ENCODE measurements around the gene DKK2.
"Not testable (repeated sequence)": the region's sequence is repeated elsewhere in the genome, so short reads cannot be mapped to it uniquely, and the experiment has no call there.

The DKK2 gene

DNA sequence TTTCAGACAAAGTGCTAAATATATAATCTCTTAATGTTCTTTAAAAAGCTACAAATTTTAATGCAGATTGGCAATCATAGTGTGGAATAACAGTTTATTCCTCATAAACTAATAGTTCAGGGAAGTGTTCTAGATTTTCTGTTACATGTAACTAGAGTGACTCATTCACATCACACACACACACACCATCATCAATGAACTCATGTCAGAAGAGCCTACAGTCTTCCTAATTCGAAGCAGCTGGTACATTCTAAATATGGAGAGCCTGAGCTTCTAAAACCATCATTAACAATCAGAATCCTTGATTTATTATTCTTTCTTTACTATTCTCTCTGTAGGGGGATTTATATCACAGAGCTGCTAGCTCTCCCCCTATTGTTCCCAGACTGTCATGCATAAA, 49.6 kb downstream of the DKK2 start:
- no peak for TF ChIP-seq ZNF274 (IDR thresholded peaks at IDR 0.05; ENCODE audit: low read depth, low read length)
- H3K4me3 ChIP-seq (ENCODE audit: low read length) = no peak overlapping the region

GRCh38 chr4:106985830-106986229, 50.3 kb downstream of the DKK2 start:
- H3K4me3 ChIP-seq (ENCODE audit: low read length) = no peak overlapping the region
- TF ChIP-seq ZNF274 (IDR thresholded peaks at IDR 0.05; ENCODE audit: low read depth, low read length) = no peak

DNA sequence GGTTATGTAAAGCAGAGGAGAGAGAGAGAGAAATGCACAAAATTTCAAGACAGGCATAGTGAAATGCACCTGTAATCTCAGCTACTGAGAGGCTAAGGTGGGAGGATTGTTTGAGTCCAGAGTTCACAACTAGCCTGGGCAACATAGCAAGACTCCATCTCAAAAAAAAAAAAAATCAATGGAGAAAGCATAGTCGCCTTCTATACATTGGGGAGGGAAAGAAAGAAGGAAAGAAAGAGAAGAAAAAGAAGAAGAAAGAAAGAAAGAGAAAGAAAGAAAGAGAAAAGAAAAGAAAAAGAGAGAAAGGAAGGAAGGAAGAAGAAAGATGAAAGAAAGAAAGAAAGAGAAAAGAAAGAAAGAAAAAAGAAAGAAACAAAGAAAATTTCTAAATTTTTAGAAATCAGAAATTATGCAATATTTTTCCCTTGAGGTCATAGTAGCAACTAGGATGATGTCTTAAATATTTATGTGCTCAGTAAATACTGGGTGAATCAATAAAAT, 53.4 kb downstream of the DKK2 start:
- no peak for TF ChIP-seq ZNF274 (IDR thresholded peaks at IDR 0.05; ENCODE audit: low read depth, low read length)

GRCh38 chr4:106981431-106981830, 54.7 kb downstream of the DKK2 start:
- no peak for TF ChIP-seq ZNF274 (IDR thresholded peaks at IDR 0.05; ENCODE audit: low read depth, low read length)
- H3K4me3 ChIP-seq (ENCODE audit: low read length) = no peak overlapping the region

More for the DNA sequence above, 53.4 kb downstream of the DKK2 start:
- no peak overlapping the region for H3K4me3 ChIP-seq (ENCODE audit: low read length)

DNA sequence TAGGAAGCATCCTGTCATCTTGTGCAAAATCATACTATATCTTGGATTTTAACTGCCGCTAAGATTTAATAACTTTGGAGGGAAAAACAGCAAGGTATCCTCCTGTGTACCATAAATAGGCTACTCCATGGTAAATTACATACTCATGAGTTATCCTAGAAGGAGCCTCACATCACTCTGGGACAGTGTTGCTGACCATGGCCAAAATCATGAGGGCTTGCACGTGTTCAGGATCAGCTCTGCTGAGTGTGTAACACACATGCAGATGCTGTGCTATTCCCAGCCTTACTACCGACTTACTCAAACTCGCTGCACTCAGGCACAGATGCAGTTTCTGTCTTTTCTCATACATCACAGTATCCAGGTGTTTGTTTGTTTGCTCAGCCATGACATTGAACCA, 56.6 kb downstream of the DKK2 start:
- TF ChIP-seq ZNF274 (IDR thresholded peaks at IDR 0.05; ENCODE audit: low read depth, low read length) = no peak
- no peak overlapping the region for H3K4me3 ChIP-seq (ENCODE audit: low read length)

- no peak overlapping the region for H3K4me3 ChIP-seq (ENCODE audit: low read length)
- TF ChIP-seq ZNF274 (IDR thresholded peaks at IDR 0.05; ENCODE audit: low read depth, low read length) = no peak
Observed at GRCh38 chr4:106978046-106978774, 57.9 kb downstream of the DKK2 start.

DNA sequence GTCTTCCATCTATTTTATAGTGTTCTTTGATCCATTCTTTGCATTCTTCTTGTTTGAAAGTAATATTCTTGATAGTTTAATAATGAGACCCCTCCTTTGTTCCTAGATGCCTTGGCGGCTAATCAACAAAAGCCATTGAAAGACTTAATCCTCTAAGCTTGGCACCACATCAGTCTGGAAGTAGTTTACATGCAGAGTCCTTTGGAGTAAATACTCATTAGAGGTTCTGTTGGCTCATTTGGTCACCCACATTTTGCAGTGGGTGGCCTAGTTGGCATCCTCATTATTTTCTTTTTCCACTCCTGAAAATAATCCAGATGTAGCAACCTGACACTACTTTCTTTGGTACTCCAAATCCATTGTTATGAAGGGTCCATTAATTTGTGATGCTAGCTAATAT, 64.5 kb downstream of the DKK2 start:
- TF ChIP-seq ZNF274 (IDR thresholded peaks at IDR 0.05; ENCODE audit: low read depth, low read length) = no peak
- no peak overlapping the region for H3K4me3 ChIP-seq (ENCODE audit: low read length)

DNA sequence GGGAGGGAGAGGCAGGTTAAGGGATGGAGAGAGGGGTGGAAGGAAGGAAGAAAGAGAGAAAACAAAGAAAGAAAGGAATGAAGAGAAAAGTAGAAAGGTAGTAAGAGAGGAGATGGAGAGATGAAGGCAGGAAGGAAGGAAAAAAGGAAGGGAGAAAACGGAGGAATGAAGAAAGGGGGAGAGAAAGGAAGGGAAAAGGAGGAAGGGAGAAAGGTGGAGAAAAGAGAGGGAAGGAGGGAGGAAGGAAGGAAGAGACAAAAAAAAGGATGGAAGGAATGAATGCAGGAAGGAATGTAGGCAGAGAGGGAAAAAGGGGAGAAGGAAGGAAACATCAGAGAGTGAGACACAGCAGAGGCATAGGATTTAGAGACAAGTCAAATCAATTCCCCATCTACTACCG, 68.2 kb downstream of the DKK2 start:
- TF ChIP-seq ZNF274 (IDR thresholded peaks at IDR 0.05; ENCODE audit: low read depth, low read length) = no peak
- H3K4me3 ChIP-seq (ENCODE audit: low read length) = no peak overlapping the region

DNA sequence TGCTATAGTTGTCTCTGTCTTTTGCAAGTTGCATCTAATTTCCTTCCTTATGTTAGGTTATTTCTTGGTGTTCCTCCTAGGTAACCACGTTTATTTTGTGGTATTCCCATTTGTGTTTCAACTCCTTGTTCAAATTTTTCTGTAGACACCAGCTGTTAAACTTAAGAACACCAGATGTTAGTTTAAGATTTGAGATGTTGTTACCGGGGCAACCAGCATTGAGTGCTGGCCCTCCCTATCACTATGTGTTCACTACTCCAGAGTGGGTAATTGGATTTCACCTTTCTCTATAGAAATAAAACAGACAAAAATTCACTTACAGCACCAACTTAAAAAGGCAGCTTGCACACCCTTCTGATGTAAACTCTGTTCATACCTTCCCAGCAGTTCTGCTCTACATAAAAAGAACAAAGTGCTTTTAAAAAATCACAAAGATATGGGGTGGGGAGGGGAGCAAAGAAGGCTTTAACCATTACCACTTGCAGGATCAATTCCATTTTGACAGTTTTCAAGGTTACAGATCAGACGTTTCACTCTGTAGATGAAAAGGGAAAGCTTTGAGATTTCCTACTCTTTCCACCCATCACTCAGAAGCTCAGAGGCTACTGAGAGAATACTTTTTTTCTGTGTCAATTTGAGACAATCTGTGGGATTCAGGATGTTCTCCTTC, 82.9 kb downstream of the DKK2 start:
- H3K4me3 ChIP-seq (ENCODE audit: low read length) = no peak overlapping the region
- TF ChIP-seq ZNF274 (IDR thresholded peaks at IDR 0.05; ENCODE audit: low read depth, low read length) = no peak

GRCh38 chr4:106951891-106952290, 84.2 kb downstream of the DKK2 start:
- TF ChIP-seq ZNF274 (IDR thresholded peaks at IDR 0.05; ENCODE audit: low read depth, low read length) = no peak
- no peak overlapping the region for H3K4me3 ChIP-seq (ENCODE audit: low read length)

- H3K4me3 ChIP-seq (ENCODE audit: low read length) = no peak overlapping the region
- no peak for TF ChIP-seq ZNF274 (IDR thresholded peaks at IDR 0.05; ENCODE audit: low read depth, low read length)
Observed at GRCh38 chr4:106941841-106942240, 94.3 kb downstream of the DKK2 start.

DNA sequence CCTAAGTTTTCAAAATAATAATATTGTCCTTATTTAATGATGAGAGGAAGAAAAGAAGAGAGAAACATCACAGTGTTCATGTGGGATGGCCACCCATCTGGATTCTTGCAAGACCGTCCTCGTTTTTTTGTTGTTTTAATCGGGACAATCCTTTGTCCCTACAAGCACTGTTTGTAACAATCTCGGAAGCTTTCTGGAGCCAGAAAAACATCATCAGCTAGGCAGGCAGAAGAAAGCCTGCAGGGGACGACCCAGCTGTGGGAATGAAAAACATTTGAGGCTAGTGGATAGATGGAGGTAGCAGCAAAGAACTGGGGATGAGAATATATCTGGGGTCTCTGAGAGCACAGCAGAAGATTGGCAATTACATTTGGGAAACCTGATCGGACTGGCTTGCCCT, 105.6 kb downstream of the DKK2 start:
- no peak overlapping the region for H3K4me3 ChIP-seq (ENCODE audit: low read length)
- no peak for TF ChIP-seq ZNF274 (IDR thresholded peaks at IDR 0.05; ENCODE audit: low read depth, low read length)

- no peak for TF ChIP-seq ZNF274 (IDR thresholded peaks at IDR 0.05; ENCODE audit: low read depth, low read length)
- no peak overlapping the region for H3K4me3 ChIP-seq (ENCODE audit: low read length)
Observed at GRCh38 chr4:106929248-106929647, 106.9 kb downstream of the DKK2 start.

- no peak for TF ChIP-seq ZNF274 (IDR thresholded peaks at IDR 0.05; ENCODE audit: low read depth, low read length)
- no peak overlapping the region for H3K4me3 ChIP-seq (ENCODE audit: low read length)
Observed at GRCh38 chr4:106914223-106914622, 121.9 kb downstream of the DKK2 start.

- H3K4me3 ChIP-seq (ENCODE audit: low read length) = no peak overlapping the region
- TF ChIP-seq ZNF274 (IDR thresholded peaks at IDR 0.05; ENCODE audit: low read depth, low read length) = no peak
Observed at GRCh38 chr4:106909486-106910188, 126.5 kb downstream of the DKK2 start.

DNA sequence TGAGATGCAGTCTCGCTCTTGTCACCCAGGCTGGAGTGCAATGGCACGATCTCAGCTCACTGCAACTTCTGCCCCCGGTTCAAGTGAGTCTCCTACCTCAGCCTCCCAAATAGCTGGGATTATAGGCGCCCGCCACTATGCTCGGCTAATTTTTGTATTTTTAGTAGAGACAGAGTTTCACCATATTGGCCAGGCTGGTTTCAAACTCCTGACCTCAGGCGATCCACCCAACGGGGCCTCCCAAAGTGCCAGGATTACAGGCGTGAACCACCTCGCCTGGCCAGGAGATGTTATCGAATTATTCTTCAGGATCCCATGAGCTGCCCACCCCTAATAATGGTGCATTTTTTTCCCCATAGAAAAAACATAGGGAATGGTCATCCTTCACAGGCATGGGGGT, 128.1 kb downstream of the DKK2 start:
- H3K4me3 ChIP-seq (ENCODE audit: low read length) = not testable (repeated sequence)

All from GM08714 (cell line).